Mucosa of stomach (tissue), 1 donor: ENCODE data around the gene BRD2.

Source experiments
- H3K27me3 ChIP-seq: one replicate; pipeline ENCODE4 v1.7.0; 2013; ENCODE audit warnings: mild to moderate bottlenecking, low read length; ENCODE audit not compliant: control insufficient read depth, insufficient read depth
- H3K36me3 ChIP-seq: one replicate; pipeline ENCODE4 v1.7.0; 2013; ENCODE audit warnings: low read length; ENCODE audit not compliant: control insufficient read depth, insufficient read depth
- H3K4me1 ChIP-seq: one replicate; pipeline ENCODE4 v1.7.0; 2013; ENCODE audit warnings: mild to moderate bottlenecking, low read length; ENCODE audit not compliant: control insufficient read depth, insufficient read depth
- H3K4me3 ChIP-seq: one replicate; pipeline ENCODE4 v1.7.0; 2013; ENCODE audit warnings: low read length
- H3K9ac ChIP-seq: one replicate; pipeline ENCODE4 v1.7.0; 2013; ENCODE audit warnings: mild to moderate bottlenecking, low read length, moderate library complexity
- H3K9me3 ChIP-seq: one replicate; pipeline ENCODE4 v1.7.0; 2013; ENCODE audit warnings: mild to moderate bottlenecking, low read length, moderate library complexity; ENCODE audit not compliant: control insufficient read depth
- donor health status: Pancreatic carcinoma.

BRD2 gene

DNA sequence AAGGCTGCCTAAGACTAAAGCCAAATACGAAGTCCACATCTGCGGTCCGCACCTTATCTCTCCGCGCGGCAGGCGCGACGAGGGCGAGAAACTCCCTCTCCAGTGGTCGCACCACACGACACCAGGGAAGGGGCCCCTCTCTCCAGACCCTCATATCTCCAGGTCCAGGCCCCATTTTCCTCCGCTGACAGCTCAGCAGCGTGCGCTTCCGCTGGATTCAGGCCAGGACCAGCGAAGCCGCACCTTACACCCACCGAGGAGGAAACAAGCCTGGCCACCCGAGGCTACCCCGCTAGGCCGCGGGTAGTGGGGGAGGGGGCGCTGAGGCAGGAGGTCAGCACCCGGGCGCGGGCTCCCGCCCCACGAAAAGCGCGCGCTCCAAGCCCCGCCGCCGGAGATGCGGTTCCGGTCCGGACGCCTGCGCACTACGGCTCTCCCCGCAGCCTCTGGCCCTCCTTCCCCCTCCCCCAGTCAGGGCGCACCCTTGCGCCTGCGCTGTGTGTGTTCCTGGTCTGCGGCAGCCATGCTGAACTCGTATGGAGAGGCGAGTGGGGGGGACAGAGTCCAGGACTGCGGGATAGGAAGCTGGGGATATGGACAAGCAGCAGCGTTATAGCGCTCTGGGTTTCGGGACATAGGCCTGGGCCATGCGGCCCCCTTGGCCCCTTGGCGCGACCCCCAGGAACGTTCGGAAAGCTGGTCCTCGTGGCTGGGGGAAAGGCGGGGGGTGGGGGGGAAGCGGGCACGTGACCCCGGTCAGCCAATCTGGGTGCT, at the start of gene BRD2:
BRD2 (plus strand) TSS at position 502 of the 774 bp plus-strand sequence. CDS start 4,305 bp downstream, outside the sequence.
- Histone ChIP-seq H3K27me3 (no peaks in the 10 kb centered on the region), H3K36me3 (peaks cover 11% of the 10 kb centered on the region), H3K9me3 (no peaks in the 10 kb centered on the region), H3K4me1 (peaks cover 16% of the 10 kb centered on the region), H3K4me3 (peak within 1 kb of the TSS; percentile 90), H3K9ac (peak within 1 kb of the TSS; percentile 99)

DNA sequence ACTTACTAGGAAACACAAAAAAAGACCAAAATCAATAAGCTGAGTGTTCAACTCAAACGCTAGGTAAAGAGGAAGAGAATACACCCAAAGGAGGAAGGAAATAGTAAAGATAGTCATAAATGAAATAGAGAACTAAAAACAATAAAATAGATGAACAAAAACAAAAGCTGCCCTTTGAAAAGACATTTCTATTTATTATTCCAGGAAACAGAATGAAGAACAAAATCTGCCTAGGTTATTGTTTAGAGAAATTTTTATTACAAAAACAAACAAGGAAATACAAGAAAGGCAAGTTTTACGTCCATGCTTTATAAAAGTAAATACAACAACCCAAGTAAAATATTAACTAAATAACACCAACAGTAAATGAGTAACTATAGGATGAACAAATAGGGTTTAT, 47.7 kb upstream of the BRD2 start:
- H3K4me1 ChIP-seq: no peaks in the 10 kb centered on the region
- no peaks in the 10 kb centered on the region for H3K36me3 ChIP-seq
- H3K27me3 ChIP-seq: no peaks in the 10 kb centered on the region
- H3K9me3 ChIP-seq: no peaks in the 10 kb centered on the region
- no peak overlapping the region for H3K9ac ChIP-seq
- no peak overlapping the region for H3K4me3 ChIP-seq

DNA sequence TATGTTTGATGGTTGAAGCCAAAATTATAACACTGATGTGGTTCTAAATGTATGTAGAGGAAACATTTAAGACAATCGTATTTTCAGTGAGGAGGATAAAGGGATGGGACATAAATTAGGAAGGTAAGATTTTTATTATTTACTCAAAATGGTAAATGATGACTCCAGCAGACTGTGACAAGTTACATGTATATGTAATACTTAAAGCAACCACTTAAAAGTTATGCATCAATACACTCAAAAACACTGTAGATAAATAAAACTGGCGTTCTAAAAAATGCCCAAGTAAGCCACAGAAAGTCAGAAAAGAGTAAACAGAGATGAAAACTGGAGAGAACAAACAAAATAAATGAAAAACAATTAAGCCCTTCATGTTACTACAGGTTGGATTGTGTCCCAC, 46.3 kb upstream of the BRD2 start:
- H3K4me1 ChIP-seq: no peaks in the 10 kb centered on the region
- no peak overlapping the region for H3K4me3 ChIP-seq
- H3K9ac ChIP-seq: no peak overlapping the region
- no peaks in the 10 kb centered on the region for H3K9me3 ChIP-seq
- H3K36me3 ChIP-seq: no peaks in the 10 kb centered on the region
- no peaks in the 10 kb centered on the region for H3K27me3 ChIP-seq

DNA sequence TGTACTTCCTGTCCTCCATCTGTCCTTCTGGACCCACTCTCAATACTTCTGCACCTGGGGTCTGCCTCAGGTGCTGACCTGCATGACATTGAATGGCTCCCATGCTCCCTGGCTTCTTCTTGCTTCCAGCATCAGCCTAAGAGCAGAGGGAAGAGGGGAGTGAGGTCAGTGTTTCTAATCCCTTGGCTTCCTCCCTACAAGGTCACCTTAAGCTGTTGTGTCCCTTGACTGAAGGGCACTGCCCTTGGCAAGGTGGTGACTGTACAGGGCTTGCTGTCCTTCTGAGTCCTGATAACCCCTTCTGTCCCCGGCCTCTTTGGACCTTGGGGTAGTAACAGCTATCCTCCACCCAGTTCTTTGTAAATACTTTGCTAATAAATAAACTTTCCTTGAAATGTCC, 37.2 kb upstream of the BRD2 start:
- H3K36me3 ChIP-seq: no peaks in the 10 kb centered on the region
- H3K4me1 ChIP-seq: no peaks in the 10 kb centered on the region
- no peaks in the 10 kb centered on the region for H3K27me3 ChIP-seq
- no peaks in the 10 kb centered on the region for H3K9me3 ChIP-seq
- H3K4me3 ChIP-seq: no peak overlapping the region
- H3K9ac ChIP-seq: no peak overlapping the region

DNA sequence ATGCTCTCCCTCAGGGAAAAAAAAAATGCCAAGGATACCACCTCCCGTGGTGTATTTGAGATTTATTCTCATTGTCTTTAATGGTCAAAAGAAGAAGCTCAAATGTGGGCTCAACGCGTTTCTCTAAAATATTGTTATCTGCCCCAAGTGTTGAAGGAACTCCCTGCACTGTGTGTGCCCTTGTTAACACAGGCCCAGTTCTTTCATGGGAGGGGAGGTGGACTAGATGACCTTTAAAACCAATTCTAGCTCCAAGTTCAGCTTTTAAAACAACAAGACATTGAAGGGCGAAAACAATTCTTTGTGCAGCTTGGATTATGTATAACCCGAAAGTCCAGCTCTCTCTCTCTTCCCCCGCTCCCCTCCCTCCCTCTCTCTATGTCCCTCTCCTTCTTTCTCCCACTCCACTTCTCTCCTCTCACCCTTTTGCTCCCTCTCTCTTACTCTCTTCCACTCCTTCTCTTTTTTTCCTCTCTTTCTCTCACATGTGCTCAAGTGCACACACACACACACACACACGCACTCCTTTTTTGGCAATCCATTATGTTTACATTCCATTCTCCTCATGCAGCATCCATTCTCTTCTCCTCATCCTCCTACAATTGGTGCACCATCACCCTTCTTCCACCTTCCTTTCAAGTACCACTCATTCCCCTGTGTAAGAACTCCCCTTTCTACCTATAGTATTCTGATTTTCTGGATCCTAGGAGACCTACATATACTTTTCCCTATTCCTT, 36.1 kb upstream of the BRD2 start:
- H3K9me3 ChIP-seq: no peaks in the 10 kb centered on the region
- H3K36me3 ChIP-seq: no peaks in the 10 kb centered on the region
- no peaks in the 10 kb centered on the region for H3K4me1 ChIP-seq
- no peak overlapping the region for H3K9ac ChIP-seq
- no peak overlapping the region for H3K4me3 ChIP-seq
- no peaks in the 10 kb centered on the region for H3K27me3 ChIP-seq

DNA sequence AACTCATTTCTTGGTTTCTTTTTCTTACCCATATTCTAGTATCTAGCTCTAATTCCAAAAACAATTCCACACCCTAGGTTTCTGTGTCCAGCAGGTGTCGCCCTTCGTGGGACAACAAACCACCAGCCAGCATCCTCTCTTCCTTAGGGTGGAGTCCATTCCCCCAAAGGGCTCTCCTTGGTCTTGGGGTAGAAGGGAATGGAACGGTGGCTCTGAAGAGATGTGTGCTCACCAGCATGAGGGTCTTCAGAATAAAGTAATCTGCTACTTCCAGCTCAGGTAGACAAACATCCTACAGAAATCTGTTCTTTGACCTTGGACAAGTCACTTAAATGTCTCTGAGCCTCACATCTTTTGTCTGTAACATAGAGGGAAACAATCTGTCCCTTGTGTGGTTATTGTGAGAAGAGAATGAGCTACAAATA, 34.7 kb upstream of the BRD2 start:
- no peaks in the 10 kb centered on the region for H3K4me1 ChIP-seq
- H3K4me3 ChIP-seq: no peak overlapping the region
- H3K9ac ChIP-seq: no peak overlapping the region
- H3K27me3 ChIP-seq: no peaks in the 10 kb centered on the region
- H3K9me3 ChIP-seq: no peaks in the 10 kb centered on the region
- no peaks in the 10 kb centered on the region for H3K36me3 ChIP-seq

DNA sequence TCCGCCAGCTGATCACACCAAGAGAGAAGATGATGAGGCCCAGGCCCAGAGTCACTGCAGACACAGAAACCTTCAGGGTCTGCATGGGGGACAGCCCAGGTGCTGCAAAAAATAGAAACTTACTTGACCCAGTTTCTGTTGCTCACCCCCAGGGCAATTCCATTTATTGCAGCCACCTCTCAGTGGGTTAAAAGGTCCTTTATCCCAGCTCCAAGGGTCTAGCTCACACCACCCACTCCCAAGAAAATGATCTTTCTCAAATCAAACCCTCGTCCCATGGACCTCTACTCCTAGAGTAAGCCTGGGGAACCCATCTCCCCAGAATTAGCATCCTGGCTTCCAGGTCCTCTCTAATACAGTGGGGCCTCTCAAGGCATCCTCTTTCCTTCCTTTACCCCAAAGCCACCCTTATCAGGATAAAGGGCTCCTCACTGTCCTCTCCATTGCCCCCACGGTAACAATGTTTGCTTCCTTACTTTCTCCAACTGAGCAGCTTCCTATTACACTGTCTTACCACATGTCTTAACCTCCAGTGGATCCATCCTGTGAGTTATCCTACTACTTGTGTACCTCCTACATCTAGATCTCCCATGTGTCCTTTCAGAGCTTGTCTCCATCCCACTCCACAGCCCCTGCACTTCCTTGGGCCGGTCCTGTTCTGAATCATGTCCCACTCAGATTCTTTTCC, 32.7 kb upstream of the BRD2 start:
- H3K36me3 ChIP-seq: no peaks in the 10 kb centered on the region
- H3K27me3 ChIP-seq: no peaks in the 10 kb centered on the region
- no peak overlapping the region for H3K9ac ChIP-seq
- peaks cover 3% of the 10 kb centered on the region for H3K4me1 ChIP-seq
- H3K9me3 ChIP-seq: no peaks in the 10 kb centered on the region
- no peak overlapping the region for H3K4me3 ChIP-seq

DNA sequence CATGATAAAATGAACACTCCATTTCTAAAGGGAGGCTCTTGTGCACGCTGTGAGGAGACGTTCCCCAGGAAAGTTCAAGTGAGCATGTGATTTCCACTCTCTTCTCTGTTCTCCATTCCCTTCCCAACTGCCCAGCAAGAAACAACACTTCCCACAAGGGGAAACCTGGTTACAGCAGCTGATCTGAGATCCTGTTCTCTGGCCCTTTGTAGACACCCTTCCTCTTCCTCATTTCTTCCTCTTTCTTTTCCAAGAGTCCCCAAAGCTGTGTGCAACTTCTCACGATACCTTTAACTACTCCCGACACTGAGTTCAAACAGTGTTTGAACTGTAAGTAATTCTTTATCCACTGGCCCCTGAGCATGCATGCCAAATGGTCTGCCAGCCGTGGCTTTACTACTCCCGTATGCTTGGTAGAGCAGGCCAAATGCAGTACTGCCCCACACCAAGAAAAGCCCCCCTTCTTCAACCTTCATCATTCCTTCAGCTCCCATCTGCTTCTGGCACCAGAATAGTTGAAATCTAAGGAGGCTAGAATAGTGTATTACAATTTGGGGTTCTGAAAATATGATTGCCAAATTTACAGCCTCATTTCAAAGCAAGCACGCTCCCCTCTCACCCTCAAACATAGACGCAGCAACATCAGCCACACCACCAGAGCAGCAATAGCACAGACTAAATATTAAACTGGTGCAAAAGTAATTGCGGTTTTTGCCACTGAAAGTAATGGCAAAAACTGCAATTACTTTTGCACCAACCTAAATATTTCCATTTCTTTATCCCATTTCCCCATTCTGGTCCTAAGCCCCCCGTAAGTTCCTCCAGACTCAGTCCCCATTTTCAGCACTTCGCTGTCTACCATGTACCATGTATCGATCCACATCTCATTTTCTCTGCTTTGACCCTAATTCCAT, 31.9 kb upstream of the BRD2 start:
- H3K4me3 ChIP-seq: no peak overlapping the region

DNA sequence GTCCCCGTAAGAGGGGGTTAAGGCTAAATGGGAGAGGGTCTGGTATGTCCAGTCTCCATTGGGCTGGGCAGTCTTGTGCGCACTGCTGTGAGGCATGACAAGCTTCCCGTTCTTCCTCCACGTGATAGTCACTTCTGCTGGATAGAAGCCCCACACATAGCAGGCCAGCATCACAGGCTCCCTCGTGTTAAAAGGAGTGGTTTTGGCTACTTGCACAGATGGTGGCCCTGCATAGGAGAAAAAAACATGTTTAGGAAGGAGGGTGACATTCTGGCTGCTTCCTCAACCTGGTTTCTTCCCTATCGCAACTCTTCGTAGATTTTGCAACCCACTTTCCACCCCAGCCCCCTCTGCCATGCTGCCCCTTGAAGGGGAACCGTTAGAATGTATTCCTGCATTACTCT, 31.2 kb upstream of the BRD2 start:
- Histone ChIP-seq H3K4me1 (peaks cover 10% of the 10 kb centered on the region), H3K9me3 (no peaks in the 10 kb centered on the region), H3K4me3 (no peak overlapping the region), H3K36me3 (no peaks in the 10 kb centered on the region), H3K27me3 (no peaks in the 10 kb centered on the region), H3K9ac (no peak overlapping the region)

More for the DNA sequence above, 31.9 kb upstream of the BRD2 start:
- Histone ChIP-seq H3K9me3 (no peaks in the 10 kb centered on the region), H3K4me1 (peaks cover 10% of the 10 kb centered on the region), H3K36me3 (no peaks in the 10 kb centered on the region), H3K27me3 (no peaks in the 10 kb centered on the region), H3K9ac (no peak overlapping the region)

DNA sequence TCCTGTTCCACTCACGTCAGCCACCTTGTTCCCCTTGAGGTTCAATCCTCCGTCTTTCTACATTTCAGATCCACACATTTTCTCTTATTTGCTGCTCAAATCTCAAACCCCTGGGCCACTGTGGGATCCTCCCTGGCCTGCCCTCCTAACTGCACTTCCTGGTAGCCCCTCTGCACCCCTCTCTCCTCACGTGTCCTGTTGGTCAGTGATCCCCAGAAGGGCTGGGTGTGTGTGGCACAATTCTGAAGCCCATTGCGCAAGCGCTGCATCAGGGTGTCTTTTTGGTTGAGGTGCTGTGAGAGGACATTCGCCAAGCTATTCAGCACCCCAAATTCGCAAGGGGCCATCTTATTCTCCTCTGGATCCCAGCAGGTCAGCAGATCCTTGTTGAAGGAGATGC, 29.9 kb upstream of the BRD2 start:
- Histone ChIP-seq H3K27me3 (no peaks in the 10 kb centered on the region), H3K9ac (no peak overlapping the region), H3K4me3 (no peak overlapping the region), H3K9me3 (no peaks in the 10 kb centered on the region), H3K4me1 (peaks cover 10% of the 10 kb centered on the region), H3K36me3 (no peaks in the 10 kb centered on the region)

DNA sequence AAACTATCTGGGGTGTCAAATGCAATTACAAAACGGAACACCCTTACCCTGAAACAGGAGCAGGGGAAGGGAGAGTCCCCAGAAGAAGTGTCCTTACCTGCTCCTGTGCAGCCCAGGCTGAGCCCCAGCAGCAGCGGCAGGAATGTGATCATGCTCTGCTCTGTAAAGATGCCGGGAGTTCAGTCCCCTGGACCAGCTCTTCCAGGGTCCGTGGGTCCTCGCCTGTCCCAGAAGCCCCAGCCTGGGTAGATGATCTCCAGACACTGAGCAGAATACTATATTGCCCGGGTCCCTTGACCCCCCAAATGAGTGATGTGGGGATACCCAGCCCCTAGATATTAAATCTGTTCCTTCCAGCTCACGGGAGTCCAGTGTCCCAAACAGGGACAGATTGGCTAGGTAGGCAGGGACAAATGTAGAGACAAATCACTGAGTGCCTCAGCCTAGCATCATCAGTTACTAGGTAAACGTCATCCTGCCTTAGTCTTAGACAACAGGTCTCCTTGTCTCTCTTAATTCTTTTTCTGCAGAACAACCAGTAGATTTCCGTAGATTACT, 27.7 kb upstream of the BRD2 start, which contains the start of gene HLA-DMB:
HLA-DMB (minus strand) TSS at position 373 of the 558 bp plus-strand sequence; CDS start at position 152, 221 bp downstream.
- H3K9ac ChIP-seq: peak within 1 kb of the TSS; percentile 10
- H3K4me1 ChIP-seq: peaks cover 10% of the 10 kb centered on the region
- no peaks in the 10 kb centered on the region for H3K36me3 ChIP-seq
- H3K4me3 ChIP-seq: peak within 1 kb of the TSS; percentile 43
- no peaks in the 10 kb centered on the region for H3K27me3 ChIP-seq
- no peaks in the 10 kb centered on the region for H3K9me3 ChIP-seq
